K562 treated with DMSO at 1 percent for 12 hours (cell line): Measurements from ENCODE around the gene CHM. TPM values are rescaled to one million over a fixed set of nuclear protein-coding genes. Genes with fewer than 3 reads are reported as not detected.

Source experiments
- total RNA-seq: library from RNA; unstranded; fragments of 300-600 nt; gene quantifications from 2 replicates; pipeline ENCODE4 v1.2.3, GENCODE V29; 2022; ENCODE audit not compliant: insufficient read depth

Gene CHM
- 4.5 and 8.3 TPM in 2 replicates for total RNA-seq

DNA sequence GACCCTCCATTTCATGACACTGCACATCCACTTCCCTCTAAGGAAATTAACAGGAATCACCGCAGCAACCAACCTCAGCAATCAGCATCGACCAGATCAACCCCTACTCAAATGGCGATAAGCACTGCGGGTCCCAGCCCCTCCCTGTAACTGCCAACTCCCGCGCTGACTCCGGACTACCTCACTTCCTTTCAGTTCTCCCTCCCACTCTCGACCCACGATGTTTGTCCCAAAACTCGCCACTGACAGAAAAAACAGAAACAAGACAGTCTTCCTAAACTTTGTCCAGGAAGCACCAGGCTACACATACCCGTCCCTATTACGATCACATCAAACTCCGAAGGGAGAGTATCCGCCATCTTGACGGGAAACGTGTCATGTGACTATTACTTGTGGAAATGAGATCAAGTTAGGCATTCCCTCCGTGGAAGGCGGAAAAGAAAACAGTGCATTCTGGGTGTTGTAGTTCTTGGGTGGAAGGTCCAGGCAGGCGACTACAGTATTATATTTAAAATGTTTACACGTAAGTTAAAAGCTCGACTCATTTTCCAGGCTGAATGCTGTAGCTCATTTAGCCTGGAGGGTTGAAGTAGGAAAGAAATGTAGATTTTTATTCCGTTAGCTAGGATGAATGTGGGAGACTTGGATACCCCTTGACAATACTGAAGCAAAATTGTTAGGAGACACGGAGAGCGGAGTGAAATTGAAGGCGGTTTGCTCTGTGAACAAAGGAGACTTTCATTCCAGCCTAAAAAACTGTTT is at the start of gene CHM:
Gene CHM (minus strand): TSS at position 385 of the 762 bp plus-strand sequence. CDS start 26 bp downstream, at position 359.

Other genes starting within 250 kb of the CHM start
- gene DACH2, start 100.9 kb upstream of the CHM start, total RNA-seq = not detected in 2 replicates